GM19395 (cell line): Measurements from ENCODE around the gene GIPR.

Experiments used
- ATAC-seq: cut with Tn5 transposase; IDR thresholded peaks from one replicate; pipeline ENCODE4 v1.9.1; 2021; ENCODE audit warnings: mild to moderate bottlenecking, moderate library complexity; ENCODE audit not compliant: unreplicated experiment

Gene GIPR

GRCh38 chr19:45645068-45645630 lies 22.9 kb upstream of the GIPR start:
- no peak for ATAC-seq

- ATAC-seq = peak; percentile 33
Observed at GRCh38 chr19:45645631-45646344, 22.2 kb upstream of the GIPR start.

GRCh38 chr19:45646345-45646698 lies 21.7 kb upstream of the GIPR start:
- no peak for ATAC-seq

GRCh38 chr19:45650722-45651121 lies 17.3 kb upstream of the GIPR start:
- no peak for ATAC-seq

GRCh38 chr19:45653634-45654033 lies 14.4 kb upstream of the GIPR start:
- no peak for ATAC-seq

- ATAC-seq = no peak
Observed at GRCh38 chr19:45655073-45655472, 12.9 kb upstream of the GIPR start.

GRCh38 chr19:45657520-45658167 lies 10.4 kb upstream of the GIPR start:
- no peak for ATAC-seq

GRCh38 chr19:45659096-45659729 lies 8.8 kb upstream of the GIPR start:
- no peak for ATAC-seq

GRCh38 chr19:45660636-45661035 lies 7.4 kb upstream of the GIPR start:
- no peak for ATAC-seq

- no peak for ATAC-seq
Observed at GRCh38 chr19:45663800-45664199, 4.2 kb upstream of the GIPR start.

- ATAC-seq = no peak
Observed at GRCh38 chr19:45664575-45664974, 3.4 kb upstream of the GIPR start.

GRCh38 chr19:45668342-45668871 lies 386 bp downstream of the GIPR start:
- peak; percentile 9 for ATAC-seq

GRCh38 chr19:45670670-45671453 lies 2.8 kb downstream of the GIPR start:
- no peak for ATAC-seq

GRCh38 chr19:45674946-45675345 lies 6.9 kb downstream of the GIPR start:
- ATAC-seq = no peak

- ATAC-seq = no peak
Observed at GRCh38 chr19:45676851-45677263, 8.8 kb downstream of the GIPR start.

- ATAC-seq = no peak
Observed at GRCh38 chr19:45677351-45678230, 9.6 kb downstream of the GIPR start.

GRCh38 chr19:45681391-45682015 lies 13.5 kb downstream of the GIPR start:
- ATAC-seq = peak; percentile 56

GRCh38 chr19:45682117-45682516 lies 14.1 kb downstream of the GIPR start:
- ATAC-seq = no peak

GRCh38 chr19:45682908-45683307 lies 14.9 kb downstream of the GIPR start:
- ATAC-seq = no peak
